Measurements from ENCODE around the gene NAA20. TPM values are rescaled to one million over a fixed set of nuclear protein-coding genes. Genes with fewer than 3 reads are reported as not detected.

Gene NAA20
- total and polyA plus RNA-seq, 4 donors, result 33.6 to 143 (median 59.9) TPM

GRCh38 chr20:19996917-19997316, 20.2 kb upstream of the NAA20 start:
- Histone ChIP-seq H3K4me1 (ENCODE audit: control insufficient read depth in 5 of 5, insufficient read depth in 5 of 5, low read length in 5 of 5) (peaks cover 5 to 39% (median 16%) of the 10 kb centered on the region in 5 donors), H3K27ac (ENCODE audit: low read depth in 1 of 2, low read length in 1 of 2) (peak overlapping the region in 1 of 2 donors; percentile 78), H3K4me3 (no peak overlapping the region), H3K27me3 (ENCODE audit: control insufficient read depth in 3 of 3, insufficient read depth in 3 of 3, low read length in 2 of 3) (no peaks in the 10 kb centered on the region), H3K36me3 (ENCODE audit: control insufficient read depth in 4 of 4, insufficient read depth in 4 of 4, low read length in 4 of 4) (peaks cover 19 to 40% (median 32%) of the 10 kb centered on the region in 4 donors), H3K9ac (ENCODE audit: insufficient read depth in 1 of 2, low read length in 2 of 2) (peak overlapping the region in 1 of 2 donors; percentile 3), H3K9me3 (ENCODE audit: control insufficient read depth in 4 of 4, insufficient read depth in 3 of 4, low read length in 3 of 4) (no peaks in the 10 kb centered on the region)
- DNase-seq, result peak; percentile 66 to 93 (median 88)
- no peak for TF ChIP-seq CTCF (IDR thresholded peaks at IDR 0.05; ENCODE audit: control extremely low read depth, extremely low read depth)
- no peak for ATAC-seq (ENCODE audit: insufficient read depth, low FRiP score)
- WGBS, 2 donors, result 25 to 36% methylated on average over 9 of the region's 9 CpGs

GRCh38 chr20:19998990-19999705, 18.0 kb upstream of the NAA20 start:
- no peak for ATAC-seq (ENCODE audit: insufficient read depth, low FRiP score)
- H3K9ac ChIP-seq (ENCODE audit: insufficient read depth in 1 of 2, low read length in 2 of 2), result no peak overlapping the region
- H3K27me3 ChIP-seq (ENCODE audit: control insufficient read depth in 3 of 3, insufficient read depth in 3 of 3, low read length in 2 of 3), result no peaks in the 10 kb centered on the region
- DNase-seq, result no peak
- no peaks in the 10 kb centered on the region for H3K9me3 ChIP-seq (ENCODE audit: control insufficient read depth in 4 of 4, insufficient read depth in 3 of 4, low read length in 3 of 4)
- WGBS, 2 donors, result 77 to 81% methylated on average over 7 of the region's 7 CpGs
- H3K4me1 ChIP-seq (ENCODE audit: control insufficient read depth in 5 of 5, insufficient read depth in 5 of 5, low read length in 5 of 5), result peaks cover 5 to 36% (median 17%) of the 10 kb centered on the region in 5 donors
- H3K36me3 ChIP-seq (ENCODE audit: control insufficient read depth in 4 of 4, insufficient read depth in 4 of 4, low read length in 4 of 4), result peaks cover 19 to 39% (median 32%) of the 10 kb centered on the region in 4 donors
- TF ChIP-seq CTCF (IDR thresholded peaks at IDR 0.05; ENCODE audit: control extremely low read depth, extremely low read depth), result no peak
- no peak overlapping the region for H3K4me3 ChIP-seq
- peak overlapping the region in 1 of 2 donors; percentile 38 for H3K27ac ChIP-seq (ENCODE audit: low read depth in 1 of 2, low read length in 1 of 2)

GRCh38 chr20:20000211-20000968, 16.8 kb upstream of the NAA20 start:
- peak overlapping the region in 1 of 2 donors; percentile 42 for H3K27ac ChIP-seq (ENCODE audit: low read depth in 1 of 2, low read length in 1 of 2)
- H3K4me3 ChIP-seq, result no peak overlapping the region
- no peak for DNase-seq
- ATAC-seq (ENCODE audit: insufficient read depth, low FRiP score), result no peak
- H3K9ac ChIP-seq (ENCODE audit: insufficient read depth in 1 of 2, low read length in 2 of 2), result no peak overlapping the region
- no peaks in the 10 kb centered on the region for H3K27me3 ChIP-seq (ENCODE audit: control insufficient read depth in 3 of 3, insufficient read depth in 3 of 3, low read length in 2 of 3)
- no peak for TF ChIP-seq CTCF (IDR thresholded peaks at IDR 0.05; ENCODE audit: control extremely low read depth, extremely low read depth)
- H3K9me3 ChIP-seq (ENCODE audit: control insufficient read depth in 4 of 4, insufficient read depth in 3 of 4, low read length in 3 of 4), result no peaks in the 10 kb centered on the region
- H3K4me1 ChIP-seq (ENCODE audit: control insufficient read depth in 5 of 5, insufficient read depth in 5 of 5, low read length in 5 of 5), result peaks cover 5 to 26% (median 12%) of the 10 kb centered on the region in 5 donors
- WGBS, 2 donors, result 64 to 75% methylated on average over 14 of the region's 14 CpGs
- peaks cover 19 to 38% (median 32%) of the 10 kb centered on the region in 4 donors for H3K36me3 ChIP-seq (ENCODE audit: control insufficient read depth in 4 of 4, insufficient read depth in 4 of 4, low read length in 4 of 4)
